GM19351 (cell line): Measurements from ENCODE around the gene AP2B1.

Experiments used
- ATAC-seq: cut with Tn5 transposase; IDR thresholded peaks from one replicate; pipeline ENCODE4 v1.9.1; 2021; ENCODE audit warnings: mild to moderate bottlenecking, moderate library complexity; ENCODE audit not compliant: unreplicated experiment

The AP2B1 gene

DNA sequence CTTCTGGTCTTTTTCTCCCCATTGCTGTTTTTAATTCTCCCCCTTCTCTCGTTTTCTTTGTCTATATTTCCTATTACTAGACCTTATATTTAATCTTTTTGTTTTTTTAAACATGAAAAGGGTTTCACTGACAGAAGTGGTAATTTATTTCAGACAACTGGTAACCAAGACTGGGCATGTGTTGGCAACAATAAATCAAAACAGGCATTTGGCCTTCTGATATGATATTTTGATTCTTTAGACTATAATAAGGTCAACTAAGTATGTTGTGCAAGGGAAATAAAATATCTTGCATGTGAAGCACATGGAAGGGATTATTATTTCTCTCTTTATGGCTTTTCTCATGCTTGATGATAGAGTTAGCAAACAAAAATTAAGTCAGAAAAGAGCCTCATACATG, 34.6 kb downstream of the AP2B1 start:
- ATAC-seq, result no peak

DNA sequence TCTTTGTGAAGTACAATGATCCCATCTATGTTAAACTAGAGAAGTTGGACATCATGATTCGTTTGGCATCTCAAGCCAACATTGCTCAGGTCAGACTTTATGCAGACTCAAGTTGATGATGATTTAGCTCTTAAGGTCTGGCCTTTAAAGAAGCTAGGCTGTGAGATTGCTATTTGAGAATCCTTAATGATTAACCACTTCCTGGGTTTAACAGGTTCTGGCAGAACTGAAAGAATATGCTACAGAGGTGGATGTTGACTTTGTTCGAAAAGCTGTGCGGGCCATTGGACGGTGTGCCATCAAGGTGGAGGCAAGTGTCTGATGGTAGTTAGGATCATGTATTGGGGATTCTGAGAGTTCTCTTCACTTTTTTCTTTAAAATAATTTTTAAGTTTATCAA, 40.3 kb downstream of the AP2B1 start:
- ATAC-seq, result no peak

GRCh38 chr17:35630530-35631148, 43.5 kb downstream of the AP2B1 start:
- ATAC-seq, result no peak

GRCh38 chr17:35641032-35641431, 53.9 kb downstream of the AP2B1 start:
- no peak for ATAC-seq

DNA sequence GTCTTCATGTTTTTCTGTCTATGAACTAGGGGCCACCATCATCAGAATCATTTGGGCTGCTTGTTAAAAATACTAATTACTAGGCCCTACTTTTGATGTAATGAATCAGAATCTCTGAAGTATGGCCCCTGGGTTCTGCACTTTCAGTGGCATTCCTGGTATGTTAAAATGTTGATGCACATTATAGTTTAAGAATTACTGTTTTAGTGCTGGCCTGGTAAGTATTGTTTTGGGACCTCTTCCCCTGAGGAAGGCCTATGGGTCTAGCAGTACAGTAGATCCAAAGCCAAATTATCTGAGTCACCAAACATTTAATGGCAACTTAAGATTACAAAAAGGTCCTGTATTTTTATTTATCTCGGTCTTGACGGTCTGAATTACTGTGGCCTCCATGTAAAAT, 58.8 kb downstream of the AP2B1 start:
- no peak for ATAC-seq

GRCh38 chr17:35651467-35651866, 64.3 kb downstream of the AP2B1 start:
- ATAC-seq, result no peak

DNA sequence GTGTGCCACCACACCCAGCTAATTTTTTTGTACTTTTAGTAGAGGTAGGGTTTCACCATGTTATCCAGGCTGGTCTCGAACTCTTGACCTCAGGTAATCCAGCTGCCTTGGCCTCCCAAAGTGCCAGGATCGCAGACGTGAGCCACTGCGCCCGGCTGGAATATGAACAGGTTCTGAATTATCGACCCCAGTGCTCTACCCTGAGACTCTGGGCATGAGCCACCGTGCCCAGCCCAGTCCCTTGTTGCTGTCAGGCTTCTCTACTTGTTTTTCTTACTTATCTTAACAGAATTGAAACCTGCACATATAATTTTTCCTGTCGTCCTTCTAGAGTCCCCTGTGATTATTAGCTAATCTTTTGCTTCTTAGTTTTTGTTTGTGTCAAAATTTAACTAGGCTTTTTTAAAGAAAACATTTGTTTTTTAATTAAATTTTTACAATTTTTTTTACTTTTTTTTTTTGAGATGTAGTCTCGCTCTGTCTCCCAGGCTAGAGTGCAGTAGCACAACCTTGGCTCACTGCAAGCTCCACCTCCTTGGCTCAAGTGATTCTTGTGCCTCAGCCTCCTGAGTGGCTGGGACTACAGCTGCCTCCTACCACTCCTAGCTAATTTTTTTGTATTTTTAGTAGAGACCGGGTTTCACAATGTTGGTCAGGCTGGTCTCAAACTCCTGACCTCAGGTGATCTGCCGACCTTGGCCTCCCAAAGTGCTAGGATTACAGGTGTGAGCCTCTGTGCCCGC, 66.7 kb downstream of the AP2B1 start:
- no peak for ATAC-seq

GRCh38 chr17:35655303-35655702, 68.2 kb downstream of the AP2B1 start:
- ATAC-seq, result no peak

DNA sequence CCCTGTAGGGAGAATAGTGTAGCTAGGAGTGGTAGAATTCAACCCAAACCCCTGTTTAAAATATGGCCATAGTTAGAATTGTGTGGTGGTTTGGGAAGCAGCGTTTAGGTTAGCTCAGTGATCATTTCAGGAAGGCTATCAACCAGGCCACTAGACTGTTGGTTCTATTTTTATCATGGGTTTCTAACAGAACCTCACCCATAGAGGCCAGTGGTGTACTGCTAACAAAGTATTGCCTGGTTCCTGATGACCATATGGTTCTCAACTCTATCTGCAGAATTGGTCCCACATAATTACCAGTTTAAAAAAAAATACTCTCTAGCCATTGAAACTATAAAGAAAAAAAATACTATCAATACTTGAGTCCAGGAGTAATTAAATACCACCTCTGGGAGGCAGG, 73.8 kb downstream of the AP2B1 start:
- ATAC-seq, result no peak

- no peak for ATAC-seq
Measured at GRCh38 chr17:35664685-35665084, 77.6 kb downstream of the AP2B1 start.

DNA sequence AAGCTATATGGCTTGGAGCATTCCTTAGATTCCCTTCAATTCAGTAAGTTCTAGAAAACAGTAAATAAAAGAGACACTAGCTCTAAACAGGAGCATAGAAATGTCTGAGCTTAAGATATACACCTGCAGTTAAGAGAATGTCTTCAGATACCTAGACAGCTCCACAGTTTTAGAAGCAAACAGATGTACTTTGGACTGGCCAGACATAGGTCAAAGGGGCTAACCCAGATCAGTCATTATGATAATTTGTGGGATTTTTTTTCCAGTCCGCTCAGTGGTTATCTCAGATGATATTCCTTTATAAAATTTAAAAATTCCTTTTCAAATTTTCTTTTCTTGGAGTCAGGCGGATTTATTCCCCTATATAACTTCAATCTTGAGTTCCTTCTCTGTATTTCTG, 78.5 kb downstream of the AP2B1 start:
- ATAC-seq, result no peak

- no peak for ATAC-seq
Measured at GRCh38 chr17:35666070-35666469, 78.9 kb downstream of the AP2B1 start.

GRCh38 chr17:35666967-35667532, 79.9 kb downstream of the AP2B1 start:
- ATAC-seq, result no peak

DNA sequence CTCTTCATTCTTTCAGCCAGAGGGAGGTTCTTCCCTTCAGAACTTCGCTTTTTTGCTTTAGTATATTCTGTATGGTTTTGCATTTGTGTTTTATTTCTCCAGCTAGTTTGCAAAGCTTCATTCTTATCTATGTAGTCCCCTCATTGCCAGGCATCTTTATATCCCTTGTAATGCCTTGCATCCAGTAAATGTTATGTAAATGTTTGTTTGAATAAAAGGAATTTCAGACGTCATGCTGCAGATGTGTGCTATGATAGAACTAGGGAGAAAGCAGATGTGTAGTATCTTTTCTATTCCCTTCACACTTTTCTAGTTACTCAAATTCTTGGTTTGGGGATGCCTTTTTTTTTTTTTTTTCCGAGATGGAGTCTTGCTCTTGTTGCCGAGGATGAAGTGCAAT, 81.7 kb downstream of the AP2B1 start:
- ATAC-seq, result no peak

DNA sequence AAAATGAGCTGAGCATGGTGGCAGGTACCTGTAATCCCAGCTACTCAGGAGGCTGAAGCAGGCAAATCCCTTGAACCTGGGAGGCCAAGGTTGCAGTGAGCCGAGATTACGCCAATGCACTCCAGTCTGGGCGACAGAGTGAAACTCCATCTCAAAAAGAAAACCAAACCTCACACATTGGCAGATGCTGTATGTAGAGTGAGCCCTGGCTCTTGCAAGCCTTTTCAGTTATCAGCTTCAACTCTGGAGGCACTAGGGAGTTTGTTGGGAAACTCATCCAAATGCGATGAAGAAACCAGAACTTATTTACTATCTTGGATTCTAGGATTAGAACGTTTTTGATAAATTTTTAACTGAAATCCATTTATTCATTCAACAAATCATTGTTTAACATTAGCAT, 87.4 kb downstream of the AP2B1 start:
- no peak for ATAC-seq

DNA sequence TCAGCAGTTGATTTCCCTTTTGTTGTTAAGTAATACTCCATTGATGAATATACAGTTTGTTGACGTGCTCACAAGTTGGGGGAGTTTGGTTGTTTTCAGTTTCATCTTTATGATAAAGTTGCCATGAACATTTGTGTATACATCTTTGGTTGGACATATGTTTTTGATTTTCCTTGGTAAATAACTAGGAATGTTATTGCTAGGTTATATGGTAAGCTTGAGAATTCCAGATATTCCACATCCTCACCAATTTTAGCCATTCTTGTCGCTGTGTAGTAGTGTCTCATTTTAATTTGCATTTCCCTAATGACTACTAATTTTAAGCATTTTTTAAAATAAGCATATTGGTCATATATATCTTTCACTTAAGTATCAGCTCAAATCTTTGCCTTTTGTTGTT, 89.3 kb downstream of the AP2B1 start:
- ATAC-seq, result no peak

- no peak for ATAC-seq
Measured at GRCh38 chr17:35679007-35679682, 92.0 kb downstream of the AP2B1 start.

DNA sequence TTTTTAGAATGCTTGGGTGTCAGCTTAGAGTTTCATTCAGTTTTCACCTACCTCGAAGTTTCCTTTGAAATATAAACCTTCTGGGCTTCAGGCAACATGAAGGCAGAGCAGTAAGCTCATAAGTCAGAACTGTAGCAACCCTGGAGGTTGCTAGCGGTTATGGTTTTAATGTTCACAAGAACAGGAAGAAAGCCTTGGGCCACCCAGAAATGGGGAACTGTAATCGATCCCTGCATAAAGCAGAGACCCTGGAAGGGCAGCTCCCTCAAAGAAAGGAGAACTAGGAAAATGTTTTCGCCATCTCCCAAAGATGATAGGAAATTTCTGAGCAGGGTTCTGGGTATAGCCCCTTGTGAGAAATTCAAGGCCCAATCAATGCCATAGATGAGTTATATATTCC, 96.5 kb downstream of the AP2B1 start:
- ATAC-seq, result no peak

DNA sequence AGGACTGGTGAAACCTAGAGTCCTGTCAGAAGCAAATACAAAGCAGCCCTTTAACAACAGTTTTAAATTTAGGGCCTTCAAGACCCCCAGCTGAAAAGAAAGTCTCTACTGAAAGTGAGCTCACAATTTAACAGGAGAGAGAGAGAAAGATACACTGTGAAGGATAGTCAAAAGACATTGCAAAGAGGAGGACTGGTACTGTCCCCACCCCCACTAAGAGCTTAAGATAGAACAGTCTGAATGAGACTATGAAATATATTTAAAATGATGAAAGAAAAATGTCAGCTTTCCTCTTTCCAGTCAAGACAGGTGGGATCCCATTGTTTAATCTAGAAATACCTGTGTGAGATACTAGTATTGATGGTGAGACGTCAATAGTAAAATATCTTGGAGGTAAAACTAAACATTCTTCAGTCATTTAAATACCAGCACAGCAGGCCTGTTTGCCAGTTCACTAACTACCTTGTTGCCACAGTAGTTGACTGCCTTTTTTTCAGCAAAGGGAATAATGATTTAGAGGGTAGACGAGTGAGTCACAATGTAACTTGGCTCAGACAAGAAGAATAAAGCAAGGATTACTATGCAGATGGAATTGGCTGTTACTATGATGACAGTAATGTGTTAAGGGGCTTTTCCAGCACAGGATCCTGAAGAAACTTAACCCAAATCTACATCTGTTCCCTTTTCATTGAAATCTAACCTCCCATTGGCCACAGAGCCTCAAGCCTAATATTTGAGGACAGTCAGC, 97.1 kb downstream of the AP2B1 start:
- no peak for ATAC-seq

- no peak for ATAC-seq
Measured at GRCh38 chr17:35692512-35693210, 105.5 kb downstream of the AP2B1 start.

DNA sequence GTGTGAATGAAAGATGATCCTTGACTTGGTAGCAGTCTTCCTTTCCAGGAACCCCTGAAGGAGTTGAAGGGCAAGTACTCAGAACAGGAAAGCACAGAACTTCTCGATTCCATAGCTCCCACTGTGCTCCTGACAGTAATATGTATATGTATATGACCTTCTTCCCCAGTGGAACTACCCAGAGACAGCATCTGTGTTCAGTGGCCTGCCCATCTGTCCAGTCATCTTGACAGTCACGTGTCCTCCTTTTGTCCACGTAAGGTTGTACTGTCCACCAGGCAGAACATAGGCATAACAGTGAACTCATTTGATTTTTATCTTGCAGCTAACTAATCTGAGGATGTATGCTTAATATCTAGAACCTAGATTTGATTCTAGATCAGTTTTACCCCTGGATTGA, 106.5 kb downstream of the AP2B1 start:
- no peak for ATAC-seq
